Measurements from ENCODE around the gene ZCWPW1. TPM values are rescaled to one million over a fixed set of nuclear protein-coding genes. Genes with fewer than 3 reads are reported as not detected.
"Not testable (repeated sequence)": the region's sequence is repeated elsewhere in the genome, so short reads cannot be mapped to it uniquely, and the experiment has no call there.

Gene ZCWPW1
- total RNA-seq, 3 donors from 2014 or later = 3.9 to 12.6 (median 8.6) TPM

DNA sequence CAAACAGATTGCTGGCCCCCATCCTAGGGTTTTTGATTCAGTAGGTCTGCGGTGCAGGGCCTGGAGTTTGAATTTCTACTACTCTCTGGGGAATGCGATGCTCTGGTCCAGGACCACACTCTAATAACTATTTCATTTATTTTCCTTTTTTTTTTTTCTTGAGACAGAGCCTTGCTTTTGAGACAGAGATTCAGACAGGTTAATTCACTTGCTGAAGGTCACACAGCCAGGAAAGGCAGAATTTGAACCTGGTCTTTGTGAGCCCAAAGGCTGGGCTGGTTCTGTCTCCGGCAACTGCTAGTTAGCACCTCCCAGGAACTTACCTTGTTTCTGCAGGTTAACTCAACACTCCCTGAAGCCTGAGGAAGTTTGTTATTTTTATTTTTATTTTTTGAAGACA is 24.0 kb upstream of the ZCWPW1 start:
- Histone ChIP-seq H3K4me3 (no peak overlapping the region), H3K4me1 (no peaks in the 10 kb centered on the region), H3K36me3 (no peaks in the 10 kb centered on the region), H3K27ac (no peak overlapping the region), H3K27me3 (no peaks in the 10 kb centered on the region), H3K9me3 (no peaks in the 10 kb centered on the region)
- no peak for TF ChIP-seq POLR2A (IDR thresholded peaks at IDR 0.05)
- no peak for DNase-seq (ENCODE audit: low spot score in 2 of 2)
- intact Hi-C loops (cut with DNase I; ENCODE audit: low total_unique reads) = no loop called here

DNA sequence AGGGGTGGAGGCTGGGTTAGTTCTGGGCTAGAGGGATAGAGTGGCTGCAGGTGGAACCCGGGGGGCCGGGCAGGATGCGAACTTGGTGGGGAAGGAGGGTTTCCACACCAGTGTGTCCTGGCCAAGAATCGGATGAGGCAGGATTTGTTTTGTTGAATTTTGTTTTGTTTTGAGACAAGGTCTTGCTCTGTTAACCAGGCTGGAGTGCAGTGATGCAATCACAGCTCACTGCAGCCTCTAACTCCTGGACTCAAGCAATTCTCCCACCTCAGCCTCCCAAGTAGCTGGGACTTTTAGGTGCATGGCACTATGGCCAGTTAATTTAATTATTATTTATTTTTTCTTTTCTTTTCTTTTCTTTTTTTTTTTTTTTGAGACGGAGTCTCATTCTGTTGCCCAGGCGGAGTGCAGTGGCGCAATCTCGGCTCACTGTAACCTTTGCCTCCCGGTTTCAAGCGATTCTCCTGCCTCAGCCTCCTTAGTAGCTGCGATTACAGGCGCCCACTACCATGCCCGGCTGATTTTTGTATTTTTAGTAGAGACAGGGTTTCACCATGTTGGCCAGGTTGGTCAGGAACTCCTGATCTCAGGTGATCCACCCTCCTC is 20.8 kb upstream of the ZCWPW1 start:
- no peak for TF ChIP-seq POLR2A (IDR thresholded peaks at IDR 0.05)
- no peak for TF ChIP-seq POLR2AphosphoS5 (IDR thresholded peaks at IDR 0.05)
- TF ChIP-seq, protein P1, sequence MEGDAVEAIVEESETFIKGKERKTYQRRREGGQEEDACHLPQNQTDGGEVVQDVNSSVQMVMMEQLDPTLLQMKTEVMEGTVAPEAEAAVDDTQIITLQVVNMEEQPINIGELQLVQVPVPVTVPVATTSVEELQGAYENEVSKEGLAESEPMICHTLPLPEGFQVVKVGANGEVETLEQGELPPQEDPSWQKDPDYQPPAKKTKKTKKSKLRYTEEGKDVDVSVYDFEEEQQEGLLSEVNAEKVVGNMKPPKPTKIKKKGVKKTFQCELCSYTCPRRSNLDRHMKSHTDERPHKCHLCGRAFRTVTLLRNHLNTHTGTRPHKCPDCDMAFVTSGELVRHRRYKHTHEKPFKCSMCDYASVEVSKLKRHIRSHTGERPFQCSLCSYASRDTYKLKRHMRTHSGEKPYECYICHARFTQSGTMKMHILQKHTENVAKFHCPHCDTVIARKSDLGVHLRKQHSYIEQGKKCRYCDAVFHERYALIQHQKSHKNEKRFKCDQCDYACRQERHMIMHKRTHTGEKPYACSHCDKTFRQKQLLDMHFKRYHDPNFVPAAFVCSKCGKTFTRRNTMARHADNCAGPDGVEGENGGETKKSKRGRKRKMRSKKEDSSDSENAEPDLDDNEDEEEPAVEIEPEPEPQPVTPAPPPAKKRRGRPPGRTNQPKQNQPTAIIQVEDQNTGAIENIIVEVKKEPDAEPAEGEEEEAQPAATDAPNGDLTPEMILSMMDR (IDR thresholded peaks at IDR 0.05) = no peak
- intact Hi-C loops (cut with DNase I; ENCODE audit: low total_unique reads) = no loop called here
- peak overlapping the region in 1 of 2 donors; percentile 14 for H3K27ac ChIP-seq

DNA sequence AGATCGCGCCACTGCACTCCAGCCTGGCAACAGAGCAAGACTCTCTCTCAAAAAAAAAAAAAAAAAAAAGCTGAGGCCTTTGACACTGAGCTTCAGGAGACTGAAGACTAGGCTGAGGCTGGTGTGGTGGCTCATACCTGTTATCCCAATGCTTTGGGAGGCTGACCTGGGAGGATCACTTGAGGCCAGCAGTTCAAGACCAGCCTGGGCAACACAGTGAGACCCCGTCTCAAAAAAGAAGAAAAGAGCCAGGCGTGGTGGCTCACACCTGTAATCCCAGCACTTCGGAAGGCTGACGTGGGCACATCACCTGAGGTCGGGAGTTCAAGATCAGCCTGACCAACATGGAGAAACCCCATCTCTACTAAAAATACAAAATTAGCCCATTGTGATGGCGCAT is 18.9 kb upstream of the ZCWPW1 start:
- H3K36me3 ChIP-seq; H3K27ac ChIP-seq; H3K4me3 ChIP-seq; H3K27me3 ChIP-seq; H3K9me3 ChIP-seq; DNase-seq (ENCODE audit: low spot score in 2 of 2); H3K4me1 ChIP-seq; intact Hi-C loops (cut with DNase I; ENCODE audit: low total_unique reads): not testable (repeated sequence)

More for the DNA sequence above, 20.8 kb upstream of the ZCWPW1 start:
- H3K4me1 ChIP-seq = no peaks in the 10 kb centered on the region
- H3K27me3 ChIP-seq = no peaks in the 10 kb centered on the region
- DNase-seq (ENCODE audit: low spot score in 2 of 2) = no peak
- no peak overlapping the region for H3K4me3 ChIP-seq
- no peaks in the 10 kb centered on the region for H3K36me3 ChIP-seq
- no peaks in the 10 kb centered on the region for H3K9me3 ChIP-seq

DNA sequence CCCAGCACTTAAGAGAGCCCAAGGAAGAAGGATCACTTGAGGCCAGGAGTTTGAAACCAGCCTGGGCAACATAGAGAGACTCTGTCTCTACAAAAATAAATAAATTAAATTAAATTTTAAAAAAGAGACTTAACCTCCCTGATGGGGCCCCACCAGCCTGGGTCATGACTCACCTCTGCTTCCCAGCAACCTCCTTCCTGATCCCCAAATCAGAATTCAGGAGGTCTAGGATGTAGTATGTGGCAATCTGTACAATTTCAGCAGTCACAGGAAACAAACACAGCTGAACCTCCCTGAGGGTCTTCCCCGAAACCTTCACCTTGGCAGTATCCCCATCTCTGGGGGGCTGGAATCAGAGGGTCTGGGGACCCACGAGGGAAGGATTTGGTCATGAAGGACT is 17.5 kb upstream of the ZCWPW1 start:
- peak overlapping the region in 1 of 2 donors; percentile 25 for H3K27ac ChIP-seq
- H3K4me1 ChIP-seq = no peaks in the 10 kb centered on the region
- H3K9me3 ChIP-seq = no peaks in the 10 kb centered on the region
- intact Hi-C loops (cut with DNase I; ENCODE audit: low total_unique reads) = no loop called here
- H3K36me3 ChIP-seq = no peaks in the 10 kb centered on the region
- no peak for TF ChIP-seq POLR2AphosphoS5 (IDR thresholded peaks at IDR 0.05)
- TF ChIP-seq, protein P1 (IDR thresholded peaks at IDR 0.05) = no peak
- TF ChIP-seq POLR2A (IDR thresholded peaks at IDR 0.05) = no peak
- no peak for DNase-seq (ENCODE audit: low spot score in 2 of 2)
- no peak overlapping the region for H3K4me3 ChIP-seq
- H3K27me3 ChIP-seq = no peaks in the 10 kb centered on the region

DNA sequence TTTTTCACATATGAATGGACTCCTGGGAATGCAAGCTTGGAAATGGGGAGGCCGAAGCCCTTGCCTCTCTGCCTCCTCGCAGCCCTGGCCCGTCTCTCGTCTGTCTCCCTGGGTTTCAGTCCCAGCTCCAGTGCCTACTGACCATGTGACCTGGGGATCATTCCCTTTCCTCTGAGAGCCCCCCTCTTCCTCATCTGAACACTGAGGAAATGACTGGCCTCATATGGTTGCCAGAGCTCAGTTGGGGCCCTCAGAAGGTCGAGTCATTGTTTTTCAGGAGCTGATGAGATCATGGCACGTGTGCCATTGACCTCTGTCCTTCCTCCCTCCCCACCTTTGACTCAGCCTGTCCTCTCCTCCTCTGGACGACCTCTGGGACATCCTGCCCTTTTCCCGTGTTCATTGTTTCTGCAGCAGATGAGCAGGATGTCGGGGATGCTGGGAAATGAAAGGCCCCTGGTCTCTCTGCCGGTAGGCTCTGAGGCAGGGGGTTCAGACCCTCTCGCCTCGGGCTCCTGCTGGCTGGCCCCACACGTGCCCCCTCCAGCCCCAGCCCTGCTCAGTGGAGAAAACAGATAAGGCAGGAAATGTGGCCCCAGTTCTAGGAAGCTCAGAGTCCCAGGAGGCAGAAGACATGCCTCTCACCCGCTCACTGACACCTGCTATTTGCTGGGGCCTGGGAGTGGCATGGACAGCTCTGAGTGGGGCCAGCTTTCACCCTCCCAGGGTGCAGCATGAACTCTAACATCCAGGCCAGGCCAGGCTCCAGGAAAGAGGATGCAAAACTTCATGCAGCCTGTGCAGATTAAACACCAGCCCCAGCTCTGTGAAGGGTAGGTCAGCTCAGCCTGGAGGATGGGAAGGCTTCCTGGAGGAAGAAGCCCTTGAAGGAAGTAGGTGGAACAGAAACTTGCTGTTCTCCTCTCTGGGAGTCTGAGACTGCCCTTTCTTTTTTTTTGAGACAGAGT is 16.1 kb upstream of the ZCWPW1 start:
- TF ChIP-seq POLR2AphosphoS5 (IDR thresholded peaks at IDR 0.05) (peak; percentile 9 to 42 (median 21)), POLR2A (IDR thresholded peaks at IDR 0.05) (no peak)
- Histone ChIP-seq H3K27ac (peak overlapping the region in 1 of 2 donors; percentile 77), H3K4me1 (no peaks in the 10 kb centered on the region), H3K36me3 (no peaks in the 10 kb centered on the region), H3K4me3 (no peak overlapping the region), H3K9me3 (no peaks in the 10 kb centered on the region), H3K27me3 (no peaks in the 10 kb centered on the region)
- intact Hi-C loops (cut with DNase I; ENCODE audit: low total_unique reads) = no loop called here
- no peak for DNase-seq (ENCODE audit: low spot score in 2 of 2)

DNA sequence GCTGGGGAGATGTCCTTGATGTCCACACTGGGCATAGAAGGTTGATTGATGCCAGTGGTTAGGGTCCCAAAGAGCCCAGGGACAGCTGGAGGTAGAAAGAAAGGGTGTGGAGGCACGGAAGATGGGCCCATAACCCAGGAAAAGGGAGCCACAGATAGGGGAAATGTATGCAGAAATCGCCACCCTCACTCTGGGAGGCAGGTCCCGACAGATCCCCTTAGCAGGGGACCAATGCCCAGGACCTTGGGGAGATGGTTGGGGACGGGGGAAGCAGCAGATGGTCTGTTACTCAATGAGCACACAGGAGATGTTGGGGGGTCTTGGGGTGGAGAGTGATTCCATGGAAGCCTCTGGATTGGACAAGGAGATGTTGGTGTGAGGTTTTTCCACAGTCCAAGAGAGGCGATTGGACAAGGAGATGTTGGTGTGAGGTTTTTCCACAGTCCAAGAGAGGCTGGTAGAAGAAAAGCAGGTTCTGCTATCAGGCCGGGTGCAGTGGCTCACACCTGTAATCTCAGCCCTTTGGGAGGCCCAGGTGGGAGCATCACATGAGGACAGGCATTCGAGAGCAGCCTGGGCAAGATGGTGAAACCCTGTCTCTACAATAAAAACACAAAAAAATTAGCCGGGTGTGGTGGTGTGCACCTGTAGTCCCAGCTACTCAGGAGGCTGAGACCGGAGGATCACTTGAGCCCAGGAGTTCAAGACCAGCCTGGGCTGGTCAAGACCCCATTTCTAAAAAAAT is 14.8 kb upstream of the ZCWPW1 start:
- Histone ChIP-seq H3K27ac (peak overlapping the region in 1 of 2 donors; percentile 77), H3K9me3 (no peaks in the 10 kb centered on the region), H3K4me3 (no peak overlapping the region), H3K36me3 (no peaks in the 10 kb centered on the region), H3K4me1 (no peaks in the 10 kb centered on the region), H3K27me3 (no peaks in the 10 kb centered on the region)
- peak in 1 of 2 donors; percentile 31 for DNase-seq (ENCODE audit: low spot score in 2 of 2)
- intact Hi-C loops (cut with DNase I; ENCODE audit: low total_unique reads) = no loop called here
- no peak for TF ChIP-seq POLR2A (IDR thresholded peaks at IDR 0.05)
- TF ChIP-seq POLR2AphosphoS5 (IDR thresholded peaks at IDR 0.05) = no peak
- TF ChIP-seq, protein P1 (IDR thresholded peaks at IDR 0.05) = no peak
